Measurements from ENCODE around the gene RIPOR3.
"Not testable (repeated sequence)": the region's sequence is repeated elsewhere in the genome, so short reads cannot be mapped to it uniquely, and the experiment has no call there.

RIPOR3 gene

GRCh38 chr20:50632701-50633100 is 58.6 kb downstream of the RIPOR3 start:
- DNase-seq (ENCODE audit: low spot score): no peak

GRCh38 chr20:50632236-50632635 is 59.1 kb downstream of the RIPOR3 start:
- no peak for DNase-seq (ENCODE audit: low spot score)

GRCh38 chr20:50630578-50631263 is 60.6 kb downstream of the RIPOR3 start:
- no peak for DNase-seq (ENCODE audit: low spot score)

GRCh38 chr20:50629670-50630045 is 61.7 kb downstream of the RIPOR3 start:
- no peak for DNase-seq (ENCODE audit: low spot score)

GRCh38 chr20:50628853-50629669 is 62.3 kb downstream of the RIPOR3 start:
- no peak for DNase-seq (ENCODE audit: low spot score)

GRCh38 chr20:50628332-50628731 is 63.0 kb downstream of the RIPOR3 start:
- peak; percentile 65 for DNase-seq (ENCODE audit: low spot score)

GRCh38 chr20:50627747-50628146 is 63.6 kb downstream of the RIPOR3 start:
- DNase-seq (ENCODE audit: low spot score): no peak

- peak; percentile 64 for DNase-seq (ENCODE audit: low spot score)
Observed at GRCh38 chr20:50625986-50626677, 65.2 kb downstream of the RIPOR3 start.

GRCh38 chr20:50624351-50625016 is 66.9 kb downstream of the RIPOR3 start:
- peak; percentile 54 for DNase-seq (ENCODE audit: low spot score)

GRCh38 chr20:50621068-50621665 is 70.2 kb downstream of the RIPOR3 start:
- DNase-seq (ENCODE audit: low spot score): no peak

GRCh38 chr20:50620459-50620858 is 70.9 kb downstream of the RIPOR3 start:
- not testable (repeated sequence) for DNase-seq (ENCODE audit: low spot score)

GRCh38 chr20:50618537-50618936 is 72.8 kb downstream of the RIPOR3 start:
- DNase-seq (ENCODE audit: low spot score): no peak

GRCh38 chr20:50617022-50617421 is 74.3 kb downstream of the RIPOR3 start:
- DNase-seq (ENCODE audit: low spot score): no peak

GRCh38 chr20:50615407-50615806 is 75.9 kb downstream of the RIPOR3 start:
- DNase-seq (ENCODE audit: low spot score): no peak

- no peak for DNase-seq (ENCODE audit: low spot score)
Observed at GRCh38 chr20:50613438-50614169, 77.7 kb downstream of the RIPOR3 start.

- DNase-seq (ENCODE audit: low spot score): no peak
Observed at GRCh38 chr20:50611128-50611810, 80.1 kb downstream of the RIPOR3 start.

- peak; percentile 47 for DNase-seq (ENCODE audit: low spot score)
Observed at GRCh38 chr20:50610212-50610718, 81.1 kb downstream of the RIPOR3 start.

- no peak for DNase-seq (ENCODE audit: low spot score)
Observed at GRCh38 chr20:50609438-50609989, 81.8 kb downstream of the RIPOR3 start.

- DNase-seq (ENCODE audit: low spot score): no peak
Observed at GRCh38 chr20:50608750-50609104, 82.6 kb downstream of the RIPOR3 start.
